HG03457 (cell line): ENCODE results near the gene RYR1.
"Not testable (repeated sequence)": the region's sequence is repeated elsewhere in the genome, so short reads cannot be mapped to it uniquely, and the experiment has no call there.

Source experiments
- ATAC-seq: cut with Tn5 transposase; IDR thresholded peaks from one replicate; pipeline ENCODE4 v1.9.1; 2021; ENCODE audit warnings: moderate number of reproducible peaks; ENCODE audit not compliant: unreplicated experiment

Gene RYR1

DNA sequence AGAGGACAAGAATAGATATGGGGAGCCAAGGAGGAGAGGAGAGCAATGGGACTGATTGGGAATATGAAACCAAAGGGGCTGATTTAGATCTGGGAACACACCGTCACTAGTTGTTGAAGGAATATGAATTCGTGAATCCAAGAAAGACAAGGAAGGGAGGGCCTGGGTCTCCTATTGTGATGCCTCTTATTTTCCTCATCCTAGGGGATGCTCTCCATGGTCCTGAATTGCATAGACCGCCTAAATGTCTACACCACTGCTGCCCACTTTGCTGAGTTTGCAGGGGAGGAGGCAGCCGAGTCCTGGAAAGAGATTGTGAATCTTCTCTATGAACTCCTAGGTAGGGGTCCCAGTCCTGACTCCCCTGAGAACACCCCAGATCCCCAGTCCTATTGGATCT, 21.5 kb downstream of the RYR1 start:
- ATAC-seq: no peak

DNA sequence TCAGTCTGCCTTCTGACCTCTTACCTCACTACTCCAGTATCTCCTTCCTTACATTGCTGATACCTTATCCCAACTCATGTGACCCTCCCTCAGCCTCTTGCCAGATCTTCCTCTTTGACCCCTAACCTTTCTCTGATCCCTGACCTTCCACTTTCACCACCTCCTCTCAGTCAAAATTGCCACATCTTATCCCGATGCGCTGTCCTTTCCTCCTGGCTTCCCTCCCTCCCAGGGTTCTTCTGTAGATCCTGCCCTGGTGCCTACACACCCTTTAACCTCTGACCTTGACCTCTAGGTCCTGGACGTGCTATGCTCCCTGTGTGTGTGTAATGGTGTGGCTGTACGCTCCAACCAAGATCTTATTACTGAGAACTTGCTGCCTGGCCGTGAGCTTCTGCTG, 23.7 kb downstream of the RYR1 start:
- ATAC-seq: no peak

DNA sequence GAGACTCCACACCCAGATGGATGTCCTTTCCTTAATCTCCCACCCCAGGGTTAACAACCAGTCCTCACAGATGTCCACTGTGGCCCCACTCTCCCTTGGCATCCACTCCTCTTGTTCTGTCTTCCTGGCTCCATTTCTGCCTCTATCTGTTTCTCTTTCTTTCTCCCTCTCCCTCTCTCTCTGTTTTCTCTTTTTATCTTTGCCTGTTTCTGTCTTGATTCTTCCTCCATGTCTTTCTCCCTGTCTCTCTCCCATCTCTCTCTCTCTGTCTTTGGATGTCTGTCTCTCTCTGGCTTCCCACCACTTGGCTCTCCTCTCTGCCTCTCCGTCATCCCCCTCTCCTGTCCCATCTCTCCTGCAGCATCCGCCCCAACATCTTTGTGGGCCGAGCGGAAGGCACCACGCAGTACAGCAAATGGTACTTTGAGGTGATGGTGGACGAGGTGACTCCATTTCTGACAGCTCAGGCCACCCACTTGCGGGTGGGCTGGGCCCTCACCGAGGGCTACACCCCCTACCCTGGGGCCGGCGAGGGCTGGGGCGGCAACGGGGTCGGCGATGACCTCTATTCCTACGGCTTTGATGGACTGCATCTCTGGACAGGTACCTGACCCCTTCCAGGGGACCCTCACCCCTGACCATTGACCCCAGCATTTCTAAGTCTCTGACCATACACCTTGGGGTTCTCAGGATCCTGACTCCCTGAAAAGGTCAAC, 24.4 kb downstream of the RYR1 start:
- no peak for ATAC-seq

DNA sequence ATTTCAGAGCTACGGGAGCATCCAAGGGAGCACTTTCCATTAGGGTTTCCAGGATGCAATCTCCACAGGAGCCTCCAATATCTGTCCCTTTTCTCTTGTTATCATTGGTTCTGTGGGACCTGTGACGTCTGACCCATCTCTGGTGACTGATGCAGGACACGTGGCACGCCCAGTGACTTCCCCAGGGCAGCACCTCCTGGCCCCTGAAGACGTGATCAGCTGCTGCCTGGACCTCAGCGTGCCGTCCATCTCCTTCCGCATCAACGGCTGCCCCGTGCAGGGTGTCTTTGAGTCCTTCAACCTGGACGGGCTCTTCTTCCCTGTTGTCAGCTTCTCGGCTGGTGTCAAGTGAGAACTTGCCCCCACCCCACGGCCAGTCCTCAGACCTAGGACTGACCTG, 25.5 kb downstream of the RYR1 start:
- no peak for ATAC-seq

DNA sequence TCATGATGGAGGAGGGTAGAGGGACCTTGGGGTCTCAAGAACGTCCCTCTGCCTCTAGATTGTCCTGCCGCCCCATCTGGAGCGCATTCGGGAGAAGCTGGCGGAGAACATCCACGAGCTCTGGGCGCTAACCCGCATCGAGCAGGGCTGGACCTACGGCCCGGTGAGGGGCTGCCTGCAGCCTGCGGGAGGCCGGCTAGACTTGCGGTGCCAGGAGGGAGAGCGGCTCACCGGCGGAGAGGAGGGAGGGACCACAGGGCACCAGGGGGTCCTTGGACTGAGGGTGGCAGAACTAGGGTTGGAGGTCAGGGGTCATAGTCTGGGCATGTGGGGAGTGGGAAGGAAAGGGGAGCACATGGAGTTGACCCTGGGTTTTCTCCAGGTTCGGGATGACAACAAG, 29.9 kb downstream of the RYR1 start:
- no peak for ATAC-seq

DNA sequence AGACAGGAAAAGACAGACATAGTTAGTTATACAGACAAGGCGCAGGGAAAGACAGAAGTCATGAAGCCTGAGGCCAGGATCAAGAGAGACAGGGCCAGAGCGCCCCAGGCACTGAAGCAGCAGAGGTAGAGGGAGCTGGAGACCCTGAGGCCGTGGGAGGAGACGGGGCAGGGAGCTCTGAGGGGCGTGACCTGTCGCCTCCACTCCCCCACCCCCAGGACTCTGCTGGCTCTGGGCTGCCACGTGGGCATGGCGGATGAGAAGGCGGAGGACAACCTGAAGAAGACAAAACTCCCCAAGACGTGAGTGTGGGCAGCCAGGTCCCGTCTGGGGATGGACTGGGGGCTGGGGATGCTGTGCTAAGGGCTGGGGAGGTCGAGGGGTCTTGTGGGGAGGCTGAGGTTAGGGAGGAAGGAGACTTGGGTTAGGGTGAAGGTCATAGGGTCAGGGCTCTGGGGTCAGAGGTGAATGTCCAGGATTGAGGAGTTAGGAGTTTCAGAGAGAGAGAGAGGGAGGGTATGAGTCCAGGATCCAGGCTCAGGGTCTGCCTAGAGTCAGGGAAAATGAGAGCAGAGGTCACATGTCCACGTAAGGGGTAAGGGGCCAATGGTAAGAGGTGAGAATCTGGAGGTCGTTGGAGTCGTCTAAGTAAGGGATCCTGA, 31.1 kb downstream of the RYR1 start:
- ATAC-seq: no peak

DNA sequence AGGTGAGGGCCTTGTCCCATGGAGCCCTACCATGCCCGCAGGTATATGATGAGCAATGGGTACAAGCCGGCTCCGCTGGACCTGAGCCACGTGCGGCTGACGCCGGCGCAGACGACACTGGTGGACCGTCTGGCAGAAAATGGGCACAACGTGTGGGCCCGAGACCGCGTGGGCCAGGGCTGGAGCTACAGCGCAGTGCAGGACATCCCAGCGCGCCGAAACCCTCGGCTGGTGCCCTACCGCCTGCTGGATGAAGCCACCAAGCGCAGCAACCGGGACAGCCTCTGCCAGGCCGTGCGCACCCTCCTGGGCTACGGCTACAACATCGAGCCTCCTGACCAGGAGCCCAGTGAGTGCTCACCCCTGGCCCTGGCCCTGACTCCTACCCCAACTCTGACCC, 32.6 kb downstream of the RYR1 start:
- no peak for ATAC-seq

DNA sequence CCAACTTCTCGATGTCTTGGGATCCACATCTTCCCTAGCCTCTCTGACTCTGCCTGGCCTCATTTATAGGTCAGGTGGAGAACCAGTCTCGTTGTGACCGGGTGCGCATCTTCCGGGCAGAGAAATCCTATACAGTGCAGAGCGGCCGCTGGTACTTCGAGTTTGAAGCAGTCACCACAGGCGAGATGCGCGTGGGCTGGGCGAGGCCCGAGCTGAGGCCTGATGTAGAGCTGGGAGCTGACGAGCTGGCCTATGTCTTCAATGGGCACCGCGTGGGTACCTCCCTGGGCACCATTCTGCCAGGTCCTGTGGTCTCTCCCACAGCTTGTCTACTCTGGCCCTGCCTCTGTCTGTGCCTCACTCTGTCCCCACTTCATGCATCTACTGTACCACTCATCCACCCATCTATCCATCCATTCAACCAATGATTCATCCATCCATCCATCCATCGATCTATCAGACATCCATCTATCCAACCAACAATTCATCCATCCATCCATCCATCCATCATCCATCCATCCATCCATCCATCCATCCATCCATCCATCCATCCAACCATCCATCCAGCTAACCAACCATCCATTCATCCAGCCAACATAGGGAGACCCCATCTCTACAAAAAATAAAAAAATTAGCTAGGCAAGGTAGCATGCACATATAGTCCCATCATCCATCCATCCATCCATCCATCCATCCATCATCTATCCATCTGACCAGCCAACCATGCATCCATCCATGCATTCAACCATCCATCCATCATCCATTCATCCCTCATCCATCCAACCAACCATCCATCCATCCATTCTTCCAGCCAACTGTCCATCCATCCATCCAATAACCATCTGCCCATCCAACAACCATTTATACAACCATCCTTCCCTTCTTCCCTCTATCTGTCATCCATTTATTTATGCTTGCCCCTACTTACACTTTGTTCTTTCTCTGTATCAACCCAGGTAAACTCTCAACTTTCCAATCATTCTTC, 34.3 kb downstream of the RYR1 start:
- ATAC-seq: no peak

DNA sequence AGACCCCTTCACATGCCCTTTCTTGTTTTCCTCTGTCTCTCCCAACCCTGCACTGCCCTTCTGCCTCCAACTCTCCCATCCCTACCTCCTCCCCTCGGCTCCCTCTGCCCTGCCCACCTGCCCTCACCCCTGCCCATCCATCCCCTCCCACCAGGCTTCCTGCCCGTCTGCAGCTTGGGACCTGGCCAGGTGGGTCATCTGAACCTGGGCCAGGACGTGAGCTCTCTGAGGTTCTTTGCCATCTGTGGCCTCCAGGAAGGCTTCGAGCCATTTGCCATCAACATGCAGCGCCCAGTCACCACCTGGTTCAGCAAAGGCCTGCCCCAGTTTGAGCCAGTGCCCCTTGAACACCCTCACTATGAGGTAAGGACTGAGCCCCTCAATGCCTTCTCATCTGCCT, 35.7 kb downstream of the RYR1 start:
- ATAC-seq: no peak

DNA sequence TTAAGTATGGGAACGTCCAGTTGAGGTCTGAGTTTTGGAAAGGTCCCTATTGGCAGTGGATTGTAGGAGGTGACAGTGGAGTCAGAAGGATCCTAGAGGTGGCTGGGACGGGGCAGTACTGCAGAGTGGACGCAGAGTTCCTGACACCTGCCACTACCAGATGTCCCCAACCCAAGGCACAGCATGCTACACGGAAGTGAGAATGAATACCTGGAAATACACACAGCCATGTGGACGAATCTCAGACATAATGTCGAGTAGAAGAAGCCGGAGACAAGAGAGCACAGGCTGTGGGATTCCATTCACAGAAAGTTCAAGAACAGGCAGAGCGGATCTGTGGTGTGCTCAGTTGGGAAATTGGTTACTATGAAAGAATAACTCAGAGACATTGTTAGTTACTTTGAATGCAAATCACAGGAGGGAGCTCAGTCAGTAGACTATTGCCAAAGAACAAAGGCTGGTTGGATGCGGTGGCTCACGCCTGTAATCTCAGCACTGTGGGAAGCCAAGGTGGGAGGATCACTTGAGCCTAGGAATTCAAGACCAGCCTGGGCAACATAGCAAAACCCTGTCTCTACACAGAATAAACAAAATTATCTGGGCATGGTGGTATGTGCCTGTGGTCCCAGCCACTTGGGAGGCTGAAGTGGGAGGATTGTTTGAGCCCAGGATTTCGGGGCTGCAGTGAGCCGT, 37.4 kb downstream of the RYR1 start:
- no peak for ATAC-seq

DNA sequence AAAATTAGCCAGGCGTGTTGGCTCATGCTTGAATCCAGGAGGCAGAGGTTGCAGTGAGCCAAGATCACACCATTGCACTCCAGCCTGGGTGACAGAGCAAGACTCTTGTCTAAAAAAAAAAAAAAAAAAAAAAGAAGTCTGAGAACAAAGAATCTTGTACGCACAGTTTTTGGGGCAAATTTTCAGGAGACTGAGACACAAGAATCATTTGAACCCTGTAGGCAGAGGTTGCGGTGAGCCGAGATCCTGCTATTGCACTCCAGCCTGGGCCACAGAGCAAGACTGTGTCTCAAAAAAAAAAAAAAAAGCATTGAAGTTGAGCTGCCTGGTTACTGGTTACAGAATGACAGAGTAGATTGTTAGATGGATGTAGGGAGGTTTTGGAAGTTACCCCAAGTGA, 39.2 kb downstream of the RYR1 start:
- not testable (repeated sequence) for ATAC-seq

DNA sequence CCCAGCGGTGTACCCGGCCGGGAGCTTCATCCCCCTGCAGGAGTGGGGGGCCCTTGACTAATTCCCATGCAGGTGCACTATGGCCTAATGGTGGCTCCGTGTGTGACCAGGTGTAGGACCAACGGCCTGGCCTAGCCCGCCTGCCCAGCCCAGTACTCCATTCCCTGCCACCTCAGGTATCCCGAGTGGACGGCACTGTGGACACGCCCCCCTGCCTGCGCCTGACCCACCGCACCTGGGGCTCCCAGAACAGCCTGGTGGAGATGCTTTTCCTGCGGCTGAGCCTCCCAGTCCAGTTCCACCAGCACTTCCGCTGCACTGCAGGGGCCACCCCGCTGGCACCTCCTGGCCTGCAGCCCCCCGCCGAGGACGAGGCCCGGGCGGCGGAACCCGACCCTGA, 39.7 kb downstream of the RYR1 start:
- ATAC-seq: no peak

DNA sequence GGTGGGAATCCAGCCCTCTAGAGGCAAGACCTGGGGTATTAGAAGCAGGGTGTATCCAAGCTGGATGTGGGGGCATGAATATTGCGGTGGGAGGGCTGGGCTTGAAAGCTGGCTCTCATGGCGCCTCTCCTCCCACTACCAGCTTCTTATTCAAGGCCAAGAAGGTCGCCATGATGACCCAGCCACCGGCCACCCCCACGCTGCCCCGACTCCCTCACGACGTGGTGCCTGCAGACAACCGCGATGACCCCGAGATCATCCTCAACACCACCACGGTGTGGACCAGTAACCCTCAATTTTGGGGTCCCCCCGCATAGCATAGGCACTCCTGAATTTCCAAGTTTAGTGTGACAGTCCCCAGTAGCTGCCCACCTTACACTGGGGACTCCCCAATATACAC, 41.7 kb downstream of the RYR1 start:
- no peak for ATAC-seq

DNA sequence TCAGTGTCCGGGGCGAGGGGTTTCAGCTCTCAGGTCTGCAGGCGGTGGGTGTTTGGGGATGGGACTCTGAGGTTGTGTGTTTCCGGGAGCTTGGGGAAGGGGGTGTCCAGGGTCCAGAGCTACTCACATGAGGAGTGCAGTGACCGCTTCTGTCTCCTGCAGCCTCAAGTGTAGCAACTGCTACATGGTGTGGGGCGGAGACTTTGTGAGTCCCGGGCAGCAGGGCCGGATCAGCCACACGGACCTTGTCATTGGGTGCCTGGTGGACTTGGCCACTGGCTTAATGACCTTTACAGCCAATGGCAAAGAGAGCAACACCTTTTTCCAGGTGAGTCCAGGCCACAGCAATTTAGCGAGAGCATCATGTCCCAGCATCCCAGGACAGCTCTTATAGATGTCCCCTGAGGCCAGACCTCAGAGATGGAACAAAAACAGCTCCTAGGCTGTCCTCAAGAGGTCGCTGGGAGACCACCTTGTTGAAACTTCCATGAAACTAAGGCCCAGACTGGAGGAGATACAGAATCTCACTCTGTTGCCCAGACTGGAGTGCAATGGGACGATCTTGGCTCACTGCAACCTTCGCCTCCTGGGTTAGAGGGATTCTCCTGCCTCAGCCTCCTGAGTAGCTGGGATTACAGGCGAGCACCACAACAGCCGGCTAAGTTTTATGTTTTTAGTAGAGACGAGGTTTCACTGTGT, 44.9 kb downstream of the RYR1 start:
- ATAC-seq: no peak

DNA sequence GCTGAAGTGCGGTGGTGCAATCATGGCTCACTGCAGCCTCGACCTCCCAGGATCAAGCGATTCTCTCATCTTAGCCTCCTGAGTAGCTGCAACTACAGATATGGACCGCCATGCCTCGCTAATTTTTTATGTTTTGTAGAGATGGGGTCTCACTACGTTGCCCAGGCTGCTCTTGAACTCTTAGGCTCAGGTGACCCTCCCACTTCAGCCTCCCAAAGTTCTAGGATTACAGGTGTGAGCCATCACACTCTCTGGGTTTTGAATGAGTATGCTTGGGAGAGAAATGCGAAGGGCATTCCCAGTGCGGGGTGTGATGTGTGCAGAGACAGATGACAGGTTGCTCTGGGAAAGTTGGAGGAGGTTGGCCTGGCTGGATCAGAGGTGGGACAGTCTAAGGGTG, 49.0 kb downstream of the RYR1 start:
- ATAC-seq: no peak

DNA sequence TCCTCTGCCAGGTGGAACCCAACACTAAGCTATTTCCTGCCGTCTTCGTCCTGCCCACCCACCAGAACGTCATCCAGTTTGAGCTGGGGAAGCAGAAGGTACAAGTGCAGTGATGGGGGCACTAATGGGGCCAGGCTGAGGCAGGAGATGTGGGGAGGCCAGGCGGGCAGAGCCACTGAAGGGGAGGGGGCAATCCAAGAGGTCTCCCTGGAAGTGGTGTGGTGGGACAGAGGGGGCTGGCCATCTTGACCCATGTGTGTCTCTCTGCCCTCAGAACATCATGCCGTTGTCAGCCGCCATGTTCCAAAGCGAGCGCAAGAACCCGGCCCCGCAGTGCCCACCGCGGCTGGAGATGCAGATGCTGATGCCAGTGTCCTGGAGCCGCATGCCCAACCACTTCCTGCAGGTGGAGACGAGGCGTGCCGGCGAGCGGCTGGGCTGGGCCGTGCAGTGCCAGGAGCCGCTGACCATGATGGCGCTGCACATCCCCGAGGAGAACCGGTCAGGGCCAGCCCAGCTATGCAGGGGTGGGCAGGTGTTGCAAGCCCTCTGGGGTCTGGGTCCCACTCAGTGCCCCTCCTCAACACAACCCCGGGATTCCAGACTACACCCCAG, 49.6 kb downstream of the RYR1 start:
- no peak for ATAC-seq

DNA sequence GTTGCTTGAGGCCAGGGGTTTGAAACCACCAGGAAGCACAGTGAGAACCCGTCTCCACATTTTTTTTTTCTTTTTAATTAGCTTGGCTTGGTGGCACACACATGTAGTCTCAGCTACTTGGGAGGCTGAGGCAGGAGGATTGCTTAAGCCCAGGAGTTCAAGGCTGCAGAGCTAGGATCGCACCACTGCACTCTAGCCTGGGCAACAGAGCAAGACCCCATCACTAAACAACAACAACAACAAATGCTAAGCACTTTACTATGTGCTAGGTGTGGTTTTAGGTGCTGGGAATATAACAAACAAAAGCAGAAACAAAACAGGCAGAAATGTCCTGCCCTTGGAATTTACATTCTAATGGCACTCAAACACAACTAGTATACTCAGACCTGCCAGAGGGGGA, 51.3 kb downstream of the RYR1 start:
- no peak for ATAC-seq

DNA sequence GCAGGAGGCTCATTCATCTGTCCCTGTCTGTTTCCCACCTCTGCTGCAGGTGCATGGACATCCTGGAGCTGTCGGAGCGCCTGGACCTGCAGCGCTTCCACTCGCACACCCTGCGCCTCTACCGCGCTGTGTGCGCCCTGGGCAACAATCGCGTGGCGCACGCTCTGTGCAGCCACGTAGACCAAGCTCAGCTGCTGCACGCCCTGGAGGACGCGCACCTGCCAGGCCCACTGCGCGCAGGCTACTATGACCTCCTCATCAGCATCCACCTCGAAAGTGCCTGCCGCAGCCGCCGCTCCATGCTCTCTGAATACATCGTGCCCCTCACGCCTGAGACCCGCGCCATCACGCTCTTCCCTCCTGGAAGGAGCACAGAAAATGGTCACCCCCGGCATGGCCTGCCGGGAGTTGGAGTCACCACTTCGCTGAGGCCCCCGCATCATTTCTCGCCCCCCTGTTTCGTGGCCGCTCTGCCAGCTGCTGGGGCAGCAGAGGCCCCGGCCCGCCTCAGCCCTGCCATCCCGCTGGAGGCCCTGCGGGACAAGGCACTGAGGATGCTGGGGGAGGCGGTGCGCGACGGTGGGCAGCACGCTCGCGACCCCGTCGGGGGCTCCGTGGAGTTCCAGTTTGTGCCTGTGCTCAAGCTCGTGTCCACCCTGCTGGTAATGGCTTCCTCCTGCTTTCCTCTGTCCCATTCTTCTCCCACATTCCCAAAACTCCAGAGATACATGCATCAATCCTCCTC, 52.2 kb downstream of the RYR1 start:
- ATAC-seq: no peak

DNA sequence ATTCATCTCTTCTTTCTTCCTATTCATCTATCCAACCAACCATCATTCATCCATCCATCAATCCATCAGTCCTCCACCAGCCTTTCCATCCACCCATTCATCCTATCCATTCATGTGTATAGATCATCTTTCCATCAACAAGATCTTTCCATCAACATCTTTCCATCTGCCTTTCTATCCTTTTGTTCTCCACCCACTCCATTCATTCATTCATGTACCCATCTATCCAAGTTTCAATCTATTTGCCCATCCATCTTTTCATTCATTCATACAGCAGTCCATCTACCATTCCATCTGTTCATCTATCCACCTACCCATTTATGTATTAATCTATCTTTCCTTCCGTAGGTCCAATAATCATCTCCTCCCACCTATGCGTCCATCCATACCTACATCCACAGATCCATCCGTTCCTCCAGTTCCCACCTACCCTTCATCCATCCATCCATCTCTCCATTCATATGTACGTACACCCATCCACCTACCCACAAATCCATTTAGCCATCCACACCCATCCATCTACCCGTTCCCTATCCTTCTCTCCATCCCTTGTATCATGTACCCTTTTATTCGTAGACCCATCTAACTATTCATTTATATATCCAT, 53.3 kb downstream of the RYR1 start:
- ATAC-seq: no peak
